Kidney (tissue), 14 donors: ENCODE data around the gene SLIT1. TPM values are rescaled to one million over a fixed set of nuclear protein-coding genes. Genes with fewer than 3 reads are reported as not detected.
A peak's percentile ranks its signal among the peaks of the same experiment; 100 is the strongest.

Experiments
- DNase-seq, 5 donors: peaks; one replicate each; pipeline ENCODE4 v3.0.0-alpha.2; 2013 to 2020
- FAIRE-seq: peaks from 2 replicates; lab custom pipeline; 2012; peaks lifted over from hg19 to GRCh38; lab: Jason Lieb, UNC
- H3K27ac ChIP-seq, 2 donors: one replicate each; pipeline ENCODE4 v1.7.0; 2013; ENCODE audit warnings: low read depth in 2 of 2, low read length in 2 of 2, inconsistent platforms in 1 of 2
- H3K27me3 ChIP-seq: one replicate; pipeline ENCODE4 v1.7.1; 2013; ENCODE audit warnings: low read length, inconsistent platforms; ENCODE audit not compliant: control insufficient read depth, insufficient read depth
- H3K36me3 ChIP-seq, 3 donors: one replicate each; pipeline versions ENCODE4 v1.7.0 to v1.7.1; 2013; ENCODE audit warnings: low read length in 3 of 3, control low read depth in 1 of 3, inconsistent platforms in 1 of 3; ENCODE audit not compliant: insufficient read depth in 3 of 3, control insufficient read depth in 2 of 3
- H3K4me1 ChIP-seq, 3 donors: one replicate each; pipeline versions ENCODE4 v1.7.0 to v1.7.1; 2013; ENCODE audit warnings: low read length in 3 of 3, inconsistent platforms in 1 of 3, low read depth in 1 of 3; ENCODE audit not compliant: control insufficient read depth in 2 of 3, insufficient read depth in 2 of 3
- H3K4me3 ChIP-seq, 3 donors: one replicate each; pipeline versions ENCODE4 v1.7.0 to v1.8.1; 2013; ENCODE audit warnings: low read length in 3 of 3, control low read depth in 1 of 3, inconsistent platforms in 1 of 3
- H3K9ac ChIP-seq, 3 donors: one replicate each; pipeline versions ENCODE4 v1.7.0 to v1.7.1; 2013; ENCODE audit warnings: low read length in 3 of 3, control low read depth in 1 of 3, inconsistent platforms in 1 of 3
- H3K9me3 ChIP-seq, 3 donors: one replicate each; pipeline versions ENCODE4 v1.7.0 to v1.7.1; 2013; ENCODE audit warnings: low read length in 3 of 3, control low read depth in 1 of 3, inconsistent platforms in 1 of 3; ENCODE audit not compliant: control insufficient read depth in 2 of 3, insufficient read depth in 1 of 3
- intact Hi-C: fragments of 100-400 bp; cut with DNase I; formaldehyde crosslinking; loops from one replicate; pipeline ENCODE4 v1.11.1; 2022
- polyA plus RNA-seq: library from polyadenylated mRNA; stranded (reverse); fragments of 350-450 nt; fragmentation: Illumina TruSeq; extraction: RNeasy Lipid Tissue Mini Kit (QIAGEN cat#74804); gene quantifications from one replicate; pipeline ENCODE4 v1.2.3, GENCODE V29; 2014; ENCODE audit warnings: low read depth, low replicate concordance; ENCODE audit not compliant: insufficient read depth
- total RNA-seq: library from RNA; stranded (reverse); fragmentation: NEBNext Ultra II Directional; extraction: Animal tissue kit (Norgen Biotek cat#: 25700); gene quantifications from one replicate; pipeline ENCODE4 v1.2.1, GENCODE V29; 2021
- TF ChIP-seq, protein P1 (sequence below): IDR thresholded peaks from 3 replicates; pipeline ENCODE4 v1.5.1; 2012; ENCODE audit warnings: mild to moderate bottlenecking, moderate library complexity, borderline replicate concordance; ENCODE audit not compliant: insufficient read depth; ENCODE audit errors: extremely low read depth
- donor health status: control.
- donor health status: control.
- donor health status: control.
- donor health status: control.
- donor health status: control.
- donor health status: DM: yes; HTN: yes; CAD: no.
- donor health status: Normal renal cell carcinoma (clear cell type).

The SLIT1 gene
- total and polyA plus RNA-seq, 2 donors from 2014 or later = 0.06 to 0.35 TPM

DNA sequence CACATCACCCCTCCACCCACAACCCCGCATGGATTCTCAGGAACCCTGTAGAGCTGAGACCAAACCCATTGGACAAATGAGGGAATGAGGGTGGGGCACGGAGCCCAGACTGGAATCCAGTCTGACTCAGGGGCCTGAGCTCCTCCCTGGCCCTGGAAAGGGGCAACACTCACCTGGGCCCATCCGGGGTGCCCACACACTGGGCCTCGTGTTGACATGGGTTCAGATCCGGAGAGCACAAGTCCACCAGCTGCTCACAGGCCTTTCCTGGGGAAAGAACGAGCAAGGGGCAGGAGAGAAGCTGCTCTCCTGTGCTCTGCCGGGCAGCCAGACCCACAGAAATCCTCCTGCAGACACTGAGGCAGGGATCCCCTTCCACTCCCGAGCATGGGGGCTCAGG, 172.2 kb downstream of the SLIT1 start:
- DNase-seq = peak in 1 of 5 donors; percentile 56
- H3K4me3 ChIP-seq = no peak overlapping the region
- H3K27me3 ChIP-seq = no peaks in the 10 kb centered on the region
- H3K9ac ChIP-seq = no peak overlapping the region
- no peak overlapping the region for H3K27ac ChIP-seq
- intact Hi-C loops = no loop called here
- TF ChIP-seq, protein P1, sequence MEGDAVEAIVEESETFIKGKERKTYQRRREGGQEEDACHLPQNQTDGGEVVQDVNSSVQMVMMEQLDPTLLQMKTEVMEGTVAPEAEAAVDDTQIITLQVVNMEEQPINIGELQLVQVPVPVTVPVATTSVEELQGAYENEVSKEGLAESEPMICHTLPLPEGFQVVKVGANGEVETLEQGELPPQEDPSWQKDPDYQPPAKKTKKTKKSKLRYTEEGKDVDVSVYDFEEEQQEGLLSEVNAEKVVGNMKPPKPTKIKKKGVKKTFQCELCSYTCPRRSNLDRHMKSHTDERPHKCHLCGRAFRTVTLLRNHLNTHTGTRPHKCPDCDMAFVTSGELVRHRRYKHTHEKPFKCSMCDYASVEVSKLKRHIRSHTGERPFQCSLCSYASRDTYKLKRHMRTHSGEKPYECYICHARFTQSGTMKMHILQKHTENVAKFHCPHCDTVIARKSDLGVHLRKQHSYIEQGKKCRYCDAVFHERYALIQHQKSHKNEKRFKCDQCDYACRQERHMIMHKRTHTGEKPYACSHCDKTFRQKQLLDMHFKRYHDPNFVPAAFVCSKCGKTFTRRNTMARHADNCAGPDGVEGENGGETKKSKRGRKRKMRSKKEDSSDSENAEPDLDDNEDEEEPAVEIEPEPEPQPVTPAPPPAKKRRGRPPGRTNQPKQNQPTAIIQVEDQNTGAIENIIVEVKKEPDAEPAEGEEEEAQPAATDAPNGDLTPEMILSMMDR = no peak
- H3K4me1 ChIP-seq = no peaks in the 10 kb centered on the region
- no peaks in the 10 kb centered on the region for H3K9me3 ChIP-seq
- no peaks in the 10 kb centered on the region for H3K36me3 ChIP-seq
- FAIRE-seq = no peak

DNA sequence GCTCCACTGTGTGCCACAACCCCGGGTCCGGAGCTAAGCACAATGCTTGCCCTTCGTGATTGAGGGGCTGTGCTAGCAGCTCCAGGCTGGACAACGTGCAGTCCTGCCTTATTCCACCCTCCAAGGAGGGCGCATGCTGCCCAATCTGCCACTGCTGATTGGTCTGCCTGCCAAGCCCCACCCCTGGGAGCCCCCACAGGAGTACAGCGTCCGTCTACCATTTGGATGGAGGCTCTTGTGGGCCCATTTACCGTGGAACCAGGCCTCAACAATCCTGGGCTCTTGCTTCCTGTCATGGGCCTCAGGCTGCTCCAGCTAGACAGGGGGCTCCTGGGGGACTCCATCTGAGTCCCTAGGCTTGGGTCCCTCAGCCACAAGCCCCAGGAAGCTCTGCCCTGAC, 173.3 kb downstream of the SLIT1 start:
- peak in 1 of 5 donors; percentile 54 for DNase-seq
- no peaks in the 10 kb centered on the region for H3K27me3 ChIP-seq
- TF ChIP-seq, protein P1 = no peak
- H3K4me1 ChIP-seq = no peaks in the 10 kb centered on the region
- peaks cover 0 to 4% (median 0%) of the 10 kb centered on the region in 3 donors for H3K9me3 ChIP-seq
- H3K27ac ChIP-seq = no peak overlapping the region
- H3K9ac ChIP-seq = no peak overlapping the region
- H3K36me3 ChIP-seq = no peaks in the 10 kb centered on the region
- intact Hi-C loops = no loop called here
- FAIRE-seq = no peak
- H3K4me3 ChIP-seq = no peak overlapping the region

DNA sequence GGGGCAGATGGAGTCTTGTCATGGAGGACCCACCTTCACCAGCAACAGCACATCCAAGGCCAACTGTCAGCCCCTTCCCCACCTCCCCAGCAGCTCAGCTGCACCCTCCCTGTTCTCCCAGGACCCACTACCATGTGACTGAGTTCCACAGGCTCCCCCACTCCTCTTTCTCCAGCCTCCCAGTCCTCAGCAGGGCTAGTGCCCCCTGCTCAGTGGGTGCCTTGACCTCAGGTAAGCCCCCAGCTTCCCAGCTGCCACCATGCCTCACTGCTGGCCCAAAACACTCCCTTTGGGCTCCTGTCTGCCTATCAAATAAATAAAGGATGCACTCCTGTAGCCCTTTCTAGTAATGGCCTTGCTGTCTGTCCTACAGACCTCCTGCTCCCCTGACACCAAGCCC, 174.4 kb downstream of the SLIT1 start:
- no peaks in the 10 kb centered on the region for H3K27me3 ChIP-seq
- no peak overlapping the region for H3K9ac ChIP-seq
- peaks cover 0 to 5% (median 0%) of the 10 kb centered on the region in 3 donors for H3K9me3 ChIP-seq
- no peaks in the 10 kb centered on the region for H3K4me1 ChIP-seq
- no peak overlapping the region for H3K4me3 ChIP-seq
- TF ChIP-seq, protein P1 = no peak
- intact Hi-C loops = no loop called here
- DNase-seq (peak in 1 of 5 donors; percentile 38), FAIRE-seq (no peak)
- H3K27ac ChIP-seq = no peak overlapping the region
- no peaks in the 10 kb centered on the region for H3K36me3 ChIP-seq

DNA sequence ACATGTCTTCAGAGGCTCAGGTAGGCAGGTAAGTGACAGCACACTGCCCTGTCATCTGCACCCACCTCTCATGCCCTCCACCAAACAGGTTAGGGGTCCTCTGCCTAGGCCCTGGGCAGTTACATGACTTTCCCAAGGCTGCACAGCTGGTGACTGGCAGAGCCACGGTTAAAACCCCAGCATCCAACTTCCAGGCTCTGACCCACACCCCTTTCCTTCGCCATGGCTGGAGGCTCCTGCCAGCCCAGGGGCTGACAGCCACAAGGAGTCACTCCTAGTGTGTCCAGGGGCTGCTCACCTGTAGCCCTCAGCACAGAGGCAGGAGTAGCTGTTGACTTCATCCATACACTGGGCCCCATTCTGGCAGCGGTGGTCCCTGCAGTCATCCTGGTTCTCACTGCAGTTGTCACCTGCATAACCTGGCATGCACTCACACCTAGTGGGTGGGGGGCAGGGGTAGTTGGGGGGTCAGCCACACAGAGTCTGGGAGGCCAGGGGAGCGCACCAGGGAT, 175.0 kb downstream of the SLIT1 start:
- intact Hi-C loops = no loop called here
- TF ChIP-seq, protein P1 = no peak
- FAIRE-seq (no peak), DNase-seq (peak in 1 of 5 donors; percentile 42)
- no peaks in the 10 kb centered on the region for H3K27me3 ChIP-seq
- H3K4me3 ChIP-seq = no peak overlapping the region
- H3K9me3 ChIP-seq = peaks cover 0 to 5% (median 0%) of the 10 kb centered on the region in 3 donors
- H3K27ac ChIP-seq = no peak overlapping the region
- H3K36me3 ChIP-seq = no peaks in the 10 kb centered on the region
- H3K4me1 ChIP-seq = no peaks in the 10 kb centered on the region
- no peak overlapping the region for H3K9ac ChIP-seq
